Right lobe of liver (tissue), 4 donors: ENCODE results near the gene OVOL2.

Experiments used
- POLR2A ChIP-seq: fragments of 450-650 bp; IDR thresholded peaks from one replicate; pipeline ENCODE4 v1.6.1; 2017; ENCODE audit warnings: antibody characterized with exemption, mild to moderate bottlenecking
- TF ChIP-seq, protein P1 (sequence below), 4 donors: fragments of 200-600 bp in 3 of 4; fragments of 450-650 bp in 1 of 4; IDR thresholded peaks; one replicate each; pipeline versions ENCODE4 v1.5.1 to v1.8.0; 2016 to 2022; ENCODE audit warnings: antibody characterized with exemption in 4 of 4, mild to moderate bottlenecking in 2 of 4
- donor health status: DM: no; HTN: no; CAD: no.
- donor health status: DM: no; HTN: no; CAD: no.
- donor health status: DM: no; HTN: yes; CAD: no.

GRCh38 chr20:18077157-18077556 is 19.4 kb upstream of the OVOL2 start:
- TF ChIP-seq, protein P1, sequence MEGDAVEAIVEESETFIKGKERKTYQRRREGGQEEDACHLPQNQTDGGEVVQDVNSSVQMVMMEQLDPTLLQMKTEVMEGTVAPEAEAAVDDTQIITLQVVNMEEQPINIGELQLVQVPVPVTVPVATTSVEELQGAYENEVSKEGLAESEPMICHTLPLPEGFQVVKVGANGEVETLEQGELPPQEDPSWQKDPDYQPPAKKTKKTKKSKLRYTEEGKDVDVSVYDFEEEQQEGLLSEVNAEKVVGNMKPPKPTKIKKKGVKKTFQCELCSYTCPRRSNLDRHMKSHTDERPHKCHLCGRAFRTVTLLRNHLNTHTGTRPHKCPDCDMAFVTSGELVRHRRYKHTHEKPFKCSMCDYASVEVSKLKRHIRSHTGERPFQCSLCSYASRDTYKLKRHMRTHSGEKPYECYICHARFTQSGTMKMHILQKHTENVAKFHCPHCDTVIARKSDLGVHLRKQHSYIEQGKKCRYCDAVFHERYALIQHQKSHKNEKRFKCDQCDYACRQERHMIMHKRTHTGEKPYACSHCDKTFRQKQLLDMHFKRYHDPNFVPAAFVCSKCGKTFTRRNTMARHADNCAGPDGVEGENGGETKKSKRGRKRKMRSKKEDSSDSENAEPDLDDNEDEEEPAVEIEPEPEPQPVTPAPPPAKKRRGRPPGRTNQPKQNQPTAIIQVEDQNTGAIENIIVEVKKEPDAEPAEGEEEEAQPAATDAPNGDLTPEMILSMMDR (IDR thresholded peaks at IDR 0.05): no peak
- TF ChIP-seq POLR2A: no peak
